Esophagus squamous epithelium (tissue), 4 donors: Measurements from ENCODE around the gene STIMATE.

ENCODE experiments used
- CTCF ChIP-seq, 6 experiments: fragments of 450-650 bp in 4 of 6; fragments of 200-600 bp in 2 of 6; sonication (generic) in 2 of 6; IDR thresholded peaks; one replicate each; pipeline ENCODE4 v1.5.1; 2016 to 2019; ENCODE audit warnings: antibody characterized with exemption in 6 of 6, mild to moderate bottlenecking in 4 of 6, moderate library complexity in 4 of 6
- POLR2A ChIP-seq, 4 donors: fragments of 450-650 bp; IDR thresholded peaks; one replicate each; pipeline ENCODE4 v1.6.1; 2017; ENCODE audit warnings: antibody characterized with exemption in 4 of 4, mild to moderate bottlenecking in 4 of 4, moderate library complexity in 3 of 4

GRCh38 chr3:52836986-52837385 lies 60.4 kb downstream of the STIMATE start:
- TF ChIP-seq CTCF (IDR thresholded peaks at IDR 0.05) (no peak), POLR2A (IDR thresholded peaks at IDR 0.05) (no peak)
